Activated CD8-positive, alpha-beta memory T cell treated with anti-CD3 and anti-CD28 coated beads, Interleukin-2, amount 10 ng/mL, durations not matched to agents 7 days and 5 days (primary cell): ENCODE measurements around the gene PAX5. TPM values are rescaled to one million over a fixed set of nuclear protein-coding genes. Genes with fewer than 3 reads are reported as not detected.

Experiments used
- ATAC-seq: fragments of 150-1000 bp; cut with Tn5 transposase; one replicate; pipeline ENCODE4 v1.10.0; 2021; ENCODE audit warnings: moderate library complexity
- CTCF ChIA-PET: fragments of 350-600 bp; sonication (Branson Sonifier 250); formaldehyde crosslinking; loops from one replicate; lab custom pipeline; 2021; ENCODE audit warnings: antibody characterized with exemption; lab: Charles Lee
- DNase-seq: peaks from one replicate; pipeline ENCODE4 v3.0.0-alpha.2; 2020
- H3K27ac Mint-ChIP-seq: one replicate; pipeline ENCODE4 v1.8.0; 2021; ENCODE audit warnings: mild to moderate bottlenecking, mixed read lengths
- H3K27me3 Mint-ChIP-seq: one replicate; pipeline ENCODE4 v1.8.0; 2021; ENCODE audit warnings: mixed read lengths
- H3K36me3 Mint-ChIP-seq: one replicate; pipeline ENCODE4 v1.8.0; 2021; ENCODE audit warnings: mild to moderate bottlenecking, mixed read lengths
- H3K4me1 Mint-ChIP-seq: one replicate; pipeline ENCODE4 v1.8.0; 2021; ENCODE audit warnings: mixed read lengths
- H3K4me3 Mint-ChIP-seq: one replicate; pipeline ENCODE4 v1.8.0; 2021; ENCODE audit warnings: mild to moderate bottlenecking, moderate library complexity, mixed read lengths
- H3K9me3 Mint-ChIP-seq: one replicate; pipeline ENCODE4 v1.8.0; 2022; ENCODE audit warnings: low read depth, mixed read lengths
- total RNA-seq, 2 experiments: library from RNA; stranded (reverse); gene quantifications; one replicate each; pipeline ENCODE4 v1.2.3, GENCODE V29; 2021

PAX5 gene
- total RNA-seq, 2 experiments from 2014 or later, result 0.14 to 0.20 TPM

DNA sequence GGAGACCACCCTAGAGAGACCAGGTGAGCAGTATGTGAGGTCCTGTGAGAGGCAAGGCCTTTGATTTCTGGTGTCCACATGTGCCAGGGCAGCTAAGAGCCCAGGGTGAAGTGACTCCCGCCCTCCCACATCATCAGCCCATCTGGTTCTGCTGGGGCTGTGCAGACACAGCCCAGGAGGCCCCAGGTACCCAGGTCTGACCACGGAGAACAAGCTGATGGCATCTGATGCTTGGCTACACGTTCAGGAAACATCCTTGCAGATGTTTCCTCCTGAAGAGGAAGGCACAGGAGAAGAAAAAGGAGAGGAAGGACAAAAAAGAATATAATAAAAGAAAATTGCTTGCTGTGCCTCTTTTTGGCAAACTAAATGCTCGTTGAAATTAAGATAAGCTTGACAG lies 225.8 kb downstream of the PAX5 start:
- no peaks in the 10 kb centered on the region for H3K4me1 Mint-ChIP-seq
- no peak overlapping the region for H3K27ac Mint-ChIP-seq
- no peaks in the 10 kb centered on the region for H3K9me3 Mint-ChIP-seq
- H3K36me3 Mint-ChIP-seq, result no peaks in the 10 kb centered on the region
- peaks cover 29% of the 10 kb centered on the region for H3K27me3 Mint-ChIP-seq
- DNase-seq, result no peak
- CTCF ChIA-PET, result no interaction called here
- no peak for ATAC-seq
- no peak overlapping the region for H3K4me3 Mint-ChIP-seq

DNA sequence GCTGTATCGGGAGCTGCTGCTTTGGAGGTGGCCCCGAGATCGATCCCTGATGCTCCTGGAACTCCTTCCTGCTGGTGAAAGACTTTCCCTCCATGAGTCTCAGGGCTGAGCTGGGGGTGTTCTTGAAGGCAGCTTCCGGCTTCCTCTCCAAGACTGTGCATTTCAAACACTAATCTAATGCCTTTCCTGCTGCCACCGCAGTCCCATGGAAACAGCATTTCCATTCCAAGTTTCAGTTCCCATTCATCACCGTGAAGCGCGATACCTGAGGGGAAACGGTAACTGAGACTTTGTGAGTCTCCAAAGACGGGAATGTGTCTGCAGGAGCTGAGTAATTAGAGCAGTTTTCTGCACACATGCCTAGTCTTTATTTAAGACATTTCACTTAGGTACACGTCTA lies 230.1 kb downstream of the PAX5 start:
- H3K36me3 Mint-ChIP-seq, result no peaks in the 10 kb centered on the region
- DNase-seq (no peak), ATAC-seq (no peak)
- no peaks in the 10 kb centered on the region for H3K9me3 Mint-ChIP-seq
- H3K27ac Mint-ChIP-seq, result no peak overlapping the region
- no peaks in the 10 kb centered on the region for H3K4me1 Mint-ChIP-seq
- no peak overlapping the region for H3K4me3 Mint-ChIP-seq
- CTCF ChIA-PET, result interaction anchor here (1.0 kb wide), 2 partner anchors 10 to 30 kb away, joined by 3 read pairs; no protein-coding TSS in a partner anchor
- H3K27me3 Mint-ChIP-seq, result peaks cover 18% of the 10 kb centered on the region

DNA sequence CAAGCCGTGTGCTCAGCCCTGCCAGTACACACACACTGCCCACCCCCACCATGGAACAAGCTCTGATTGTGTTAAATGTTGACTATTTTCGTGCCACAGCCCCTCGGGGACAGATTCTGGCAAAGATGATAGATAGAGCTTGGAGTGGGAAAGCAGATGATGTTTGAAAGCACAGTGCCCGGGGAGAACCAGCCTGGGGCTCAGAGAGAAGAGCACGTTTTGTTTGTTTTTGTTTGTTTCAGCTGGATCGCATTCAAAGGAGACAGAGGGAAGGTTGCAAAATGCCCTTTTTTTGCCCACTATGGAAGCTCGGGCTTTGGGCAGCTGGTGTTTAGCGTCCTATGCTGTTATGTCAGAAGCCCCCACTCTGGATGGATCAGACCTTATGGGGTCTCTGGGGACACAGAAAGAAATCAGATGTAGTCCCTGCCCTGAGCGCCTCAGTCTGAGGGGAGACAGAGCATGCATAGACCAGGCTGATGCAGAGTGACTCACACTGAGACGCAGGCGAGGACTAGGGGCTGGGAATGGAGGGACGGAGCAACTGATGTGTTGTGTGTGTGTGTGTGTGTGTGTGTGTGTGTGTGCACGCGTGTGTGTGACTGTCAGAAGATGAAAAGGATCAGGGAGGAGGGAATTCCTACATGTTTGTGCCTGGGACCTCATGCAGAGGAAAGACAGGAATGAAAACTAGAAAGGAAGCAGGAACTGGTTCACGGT lies 231.7 kb downstream of the PAX5 start:
- H3K4me1 Mint-ChIP-seq, result no peaks in the 10 kb centered on the region
- DNase-seq (no peak), ATAC-seq (no peak)
- no peaks in the 10 kb centered on the region for H3K36me3 Mint-ChIP-seq
- CTCF ChIA-PET, result no interaction called here
- H3K27ac Mint-ChIP-seq, result no peak overlapping the region
- peaks cover 18% of the 10 kb centered on the region for H3K27me3 Mint-ChIP-seq
- H3K9me3 Mint-ChIP-seq, result no peaks in the 10 kb centered on the region
- H3K4me3 Mint-ChIP-seq, result no peak overlapping the region

DNA sequence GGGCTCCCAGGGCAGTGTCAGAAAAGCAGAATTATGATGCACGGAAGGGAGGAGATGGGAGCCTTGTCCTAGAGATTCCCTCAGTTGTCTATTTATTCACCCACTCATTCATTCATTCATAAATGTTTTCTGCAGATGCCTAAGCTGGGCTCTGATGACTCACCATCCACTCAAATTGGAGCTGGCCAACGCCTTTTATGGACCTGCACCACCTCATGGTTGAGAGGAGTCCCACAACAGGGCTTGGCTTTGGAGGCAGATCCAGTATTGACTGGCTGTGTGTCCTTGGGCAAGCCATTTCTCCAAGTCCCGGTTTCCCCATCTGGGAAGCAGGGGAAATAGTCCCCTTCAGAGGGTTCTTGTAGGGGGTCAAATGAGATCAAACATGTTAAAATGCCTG lies 233.6 kb downstream of the PAX5 start:
- Mint-ChIP-seq H3K9me3 (no peaks in the 10 kb centered on the region), H3K27me3 (peaks cover 17% of the 10 kb centered on the region)
- CTCF ChIA-PET, result no interaction called here

DNA sequence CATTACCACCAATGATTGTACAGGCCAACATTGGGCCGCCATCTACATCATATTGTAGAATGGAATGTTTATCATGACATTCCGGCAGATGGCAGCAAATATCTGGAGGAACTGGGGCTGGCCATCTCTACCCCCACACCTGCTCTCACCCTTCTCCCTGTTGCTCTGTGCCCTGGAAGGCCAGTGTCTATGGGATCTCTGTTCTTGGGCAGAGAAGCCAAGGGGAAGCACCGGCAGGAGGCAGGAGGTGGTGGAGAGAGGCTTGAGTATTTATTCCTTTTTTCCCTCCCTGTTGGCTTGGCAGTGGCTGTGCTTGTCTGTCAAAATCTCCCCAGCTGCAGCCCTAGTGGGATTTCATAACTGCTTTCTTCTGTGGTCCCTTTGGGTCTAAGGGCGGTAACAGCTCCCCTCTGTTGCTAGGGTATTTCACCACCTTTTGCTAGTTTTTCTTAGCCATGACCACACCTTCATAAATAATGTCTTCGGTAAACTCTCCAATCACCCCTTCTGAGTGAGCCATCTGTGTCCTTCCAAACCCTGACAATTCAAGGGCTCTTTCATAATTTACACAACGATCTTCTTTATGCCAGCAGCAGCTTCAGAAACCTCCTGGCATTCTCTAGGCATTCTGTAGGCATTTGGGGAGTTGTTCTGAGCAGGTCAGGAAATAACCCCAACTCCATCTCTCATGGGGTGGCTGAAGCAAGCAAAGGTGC lies 235.6 kb downstream of the PAX5 start:
- no peaks in the 10 kb centered on the region for H3K36me3 Mint-ChIP-seq
- H3K9me3 Mint-ChIP-seq, result no peaks in the 10 kb centered on the region
- CTCF ChIA-PET, result no interaction called here
- no peak overlapping the region for H3K4me3 Mint-ChIP-seq
- no peak for ATAC-seq
- no peak overlapping the region for H3K27ac Mint-ChIP-seq
- DNase-seq, result no peak
- H3K4me1 Mint-ChIP-seq, result no peaks in the 10 kb centered on the region
- peaks cover 13% of the 10 kb centered on the region for H3K27me3 Mint-ChIP-seq

More for the DNA sequence above, 233.6 kb downstream of the PAX5 start:
- H3K4me3 Mint-ChIP-seq, result no peak overlapping the region
- no peak for ATAC-seq
- H3K36me3 Mint-ChIP-seq, result no peaks in the 10 kb centered on the region
- DNase-seq, result no peak
- H3K4me1 Mint-ChIP-seq, result no peaks in the 10 kb centered on the region
- no peak overlapping the region for H3K27ac Mint-ChIP-seq

DNA sequence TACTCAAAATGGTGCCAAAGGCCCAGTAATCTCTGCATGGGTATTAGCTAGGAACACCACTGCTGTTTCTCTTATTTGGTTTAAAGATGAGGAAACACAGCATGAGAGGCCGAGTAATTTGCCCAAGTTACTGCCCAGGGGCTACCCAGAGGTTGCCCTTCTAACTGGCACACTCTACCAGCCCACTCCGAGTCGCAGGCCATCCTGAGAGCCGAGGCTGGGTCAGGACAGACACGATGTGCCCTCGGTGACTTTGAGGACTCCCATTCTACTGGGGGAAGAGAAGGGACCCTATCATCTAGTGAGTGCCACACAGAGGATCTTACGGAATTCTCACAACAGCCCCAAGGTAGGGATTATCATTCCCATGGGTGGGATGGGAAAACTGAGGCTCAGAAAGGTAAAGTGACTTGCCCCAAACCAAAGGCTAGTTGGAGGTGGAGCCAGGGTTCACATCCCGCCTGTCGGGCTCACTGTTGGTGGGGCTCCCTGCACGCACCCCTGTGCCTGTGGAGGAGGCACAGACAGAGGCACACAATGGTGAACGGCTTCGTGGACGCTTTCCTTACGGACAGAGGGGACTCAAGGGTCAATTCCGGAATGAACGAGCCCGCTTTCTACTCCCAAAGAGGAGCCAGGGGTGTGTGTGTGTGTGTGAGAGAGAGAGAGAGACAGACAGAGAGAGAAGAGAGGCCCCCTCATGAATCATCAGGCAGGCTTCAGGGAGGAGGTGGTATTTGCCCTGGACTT lies 236.4 kb downstream of the PAX5 start:
- Mint-ChIP-seq H3K9me3 (peaks cover 4% of the 10 kb centered on the region), H3K36me3 (no peaks in the 10 kb centered on the region), H3K4me1 (no peaks in the 10 kb centered on the region), H3K27ac (no peak overlapping the region), H3K27me3 (peaks cover 6% of the 10 kb centered on the region), H3K4me3 (no peak overlapping the region)
- ATAC-seq (no peak), DNase-seq (no peak)
- CTCF ChIA-PET, result no interaction called here

DNA sequence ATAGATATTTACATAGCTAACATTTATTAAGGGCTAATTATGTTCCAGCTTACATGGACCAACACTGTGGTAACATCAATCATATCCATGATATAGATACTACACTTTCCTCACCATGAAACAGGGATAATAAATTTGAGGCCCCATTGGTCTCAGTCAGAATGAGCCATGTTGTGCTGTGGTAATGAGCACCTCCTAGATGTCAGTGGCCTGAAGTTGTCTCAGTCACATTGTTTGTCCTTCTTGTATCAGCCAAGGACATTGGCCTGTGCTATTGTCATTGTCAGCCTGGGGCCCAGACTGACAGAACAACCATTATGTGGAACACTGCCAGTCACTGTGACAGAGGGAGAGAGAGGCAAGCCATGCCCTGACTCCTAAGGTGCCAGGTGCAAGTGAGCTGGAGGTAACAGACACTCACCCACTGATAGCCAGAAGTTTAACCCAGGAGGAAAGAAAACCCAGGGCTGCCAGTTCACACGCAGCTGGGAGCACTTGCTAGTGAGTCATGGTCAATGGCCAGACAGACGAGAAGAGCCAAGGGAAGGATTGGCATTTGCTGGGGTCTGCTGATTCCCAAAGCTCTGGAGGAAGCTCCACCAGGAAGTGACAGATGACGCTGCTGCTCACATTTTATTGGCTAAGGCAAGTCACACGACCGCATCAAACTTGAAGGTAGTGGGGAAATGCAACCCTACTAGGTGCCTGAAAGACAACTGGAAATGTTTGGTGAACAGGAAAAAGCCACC lies 237.2 kb downstream of the PAX5 start:
- CTCF ChIA-PET, result no interaction called here

DNA sequence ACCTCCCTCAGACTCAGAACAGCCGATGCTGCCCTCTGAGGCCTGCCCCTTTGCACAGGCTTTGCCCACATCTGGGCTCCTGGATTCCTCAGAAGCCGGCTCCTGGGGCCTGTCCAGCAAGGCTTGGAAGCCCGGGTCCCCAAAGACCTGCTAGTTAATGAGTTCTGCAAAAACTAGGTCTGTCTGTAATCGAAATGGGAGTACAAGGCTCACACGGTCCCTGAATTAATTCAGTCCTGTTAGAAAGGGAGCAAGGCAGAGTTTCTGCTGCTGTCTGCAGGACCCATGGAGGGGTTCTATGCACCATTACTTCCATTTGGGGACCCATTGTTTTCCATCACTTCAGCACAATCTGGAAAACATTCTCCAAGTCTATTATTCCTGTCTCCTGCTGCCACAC lies 239.6 kb downstream of the PAX5 start:
- Mint-ChIP-seq H3K36me3 (no peaks in the 10 kb centered on the region), H3K4me1 (no peaks in the 10 kb centered on the region), H3K9me3 (peaks cover 4% of the 10 kb centered on the region), H3K27ac (no peak overlapping the region), H3K4me3 (no peak overlapping the region), H3K27me3 (no peaks in the 10 kb centered on the region)
- ATAC-seq (no peak), DNase-seq (no peak)
- CTCF ChIA-PET, result no interaction called here

More for the DNA sequence above, 237.2 kb downstream of the PAX5 start:
- DNase-seq (no peak), ATAC-seq (no peak)
- H3K27me3 Mint-ChIP-seq, result no peaks in the 10 kb centered on the region
- H3K4me3 Mint-ChIP-seq, result no peak overlapping the region
- H3K4me1 Mint-ChIP-seq, result no peaks in the 10 kb centered on the region
- H3K9me3 Mint-ChIP-seq, result peaks cover 4% of the 10 kb centered on the region
- no peak overlapping the region for H3K27ac Mint-ChIP-seq
- H3K36me3 Mint-ChIP-seq, result no peaks in the 10 kb centered on the region

DNA sequence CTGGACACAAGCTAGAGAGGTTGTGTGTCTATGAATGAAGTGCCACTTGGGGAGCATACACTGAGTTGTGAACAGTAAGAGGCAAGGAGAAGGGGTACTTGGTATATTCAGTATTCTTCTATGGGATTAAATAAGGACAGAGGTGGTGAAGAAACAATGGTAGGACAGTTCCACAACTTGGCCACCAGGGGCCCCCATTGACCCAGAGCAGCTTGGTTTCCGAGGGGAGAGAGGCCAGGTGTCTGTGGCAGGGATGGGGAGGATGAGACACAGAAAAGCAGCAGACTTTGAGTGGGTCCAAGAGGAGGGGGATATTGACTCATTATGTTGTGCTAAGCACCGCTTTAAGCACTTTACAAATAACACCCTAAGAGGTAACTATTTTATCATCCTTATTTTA lies 240.8 kb downstream of the PAX5 start:
- CTCF ChIA-PET, result interaction anchor here (0.9 kb wide), 1 partner anchor 11 kb away, joined by 3 read pairs; no protein-coding TSS in a partner anchor
- Mint-ChIP-seq H3K4me3 (no peak overlapping the region), H3K9me3 (peaks cover 4% of the 10 kb centered on the region), H3K27ac (no peak overlapping the region), H3K36me3 (no peaks in the 10 kb centered on the region), H3K4me1 (no peaks in the 10 kb centered on the region), H3K27me3 (no peaks in the 10 kb centered on the region)
- no peak for ATAC-seq
- DNase-seq, result no peak

DNA sequence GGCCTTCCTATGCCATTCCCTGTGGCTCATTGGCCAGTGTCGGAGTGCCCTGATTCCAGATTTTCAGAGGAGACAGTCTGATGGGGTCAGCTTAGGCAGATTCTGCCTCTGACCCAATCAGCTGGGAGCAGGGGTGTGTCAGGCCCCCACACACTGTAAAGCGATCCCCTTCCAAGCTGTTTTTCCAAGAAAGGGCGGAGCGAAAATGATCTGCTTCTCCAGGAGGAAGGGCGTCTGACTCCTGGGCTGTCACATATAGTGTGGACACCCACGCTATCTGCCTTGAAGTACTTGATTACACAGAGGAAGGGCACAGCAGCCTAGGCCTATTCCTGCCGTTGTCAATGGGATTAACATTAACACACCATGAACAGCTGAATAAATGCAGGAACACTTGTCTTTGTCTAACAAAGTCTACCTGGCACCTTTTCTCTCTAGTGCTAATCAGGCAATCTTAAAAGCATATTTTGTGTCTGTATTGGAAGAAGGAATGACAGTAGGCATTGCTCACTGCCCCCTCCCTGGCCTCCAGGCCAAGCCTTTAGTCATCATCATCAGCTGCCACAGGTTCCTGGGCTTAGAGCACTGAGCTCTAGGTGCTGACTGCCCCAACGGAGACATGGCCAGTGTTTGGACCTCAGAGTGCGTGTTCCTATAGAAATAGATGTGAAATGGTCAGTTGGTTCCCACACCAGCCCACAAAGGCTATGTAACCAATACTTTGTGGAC lies 242.7 kb downstream of the PAX5 start:
- Mint-ChIP-seq H3K27me3 (no peaks in the 10 kb centered on the region), H3K36me3 (no peaks in the 10 kb centered on the region), H3K4me3 (no peak overlapping the region), H3K27ac (no peak overlapping the region), H3K4me1 (no peaks in the 10 kb centered on the region), H3K9me3 (peaks cover 4% of the 10 kb centered on the region)
- no peak for ATAC-seq
- no peak for DNase-seq
- CTCF ChIA-PET, result no interaction called here

DNA sequence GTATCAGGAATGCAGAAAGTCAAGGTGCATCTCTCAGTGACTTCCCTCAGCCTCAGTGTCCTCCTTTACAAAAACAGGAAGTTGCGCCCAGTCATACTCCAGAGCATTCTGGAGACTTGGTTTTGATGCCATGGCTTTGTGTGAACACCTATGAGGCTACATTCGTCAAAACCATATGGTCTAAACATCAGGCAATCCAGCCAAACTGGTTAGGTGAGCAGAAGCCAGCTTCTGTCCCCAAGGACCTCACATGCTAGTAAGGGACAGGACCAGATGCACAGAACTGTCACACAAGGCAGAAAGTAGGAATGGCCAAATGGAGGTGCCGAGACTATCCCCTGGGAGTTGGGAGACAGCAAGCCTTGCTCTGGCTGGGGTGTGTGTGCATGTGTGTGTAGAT lies 244.2 kb downstream of the PAX5 start:
- peaks cover 4% of the 10 kb centered on the region for H3K9me3 Mint-ChIP-seq
- no peak overlapping the region for H3K27ac Mint-ChIP-seq
- no peak overlapping the region for H3K4me3 Mint-ChIP-seq
- H3K36me3 Mint-ChIP-seq, result no peaks in the 10 kb centered on the region
- DNase-seq, result no peak
- CTCF ChIA-PET, result no interaction called here
- no peaks in the 10 kb centered on the region for H3K4me1 Mint-ChIP-seq
- ATAC-seq, result no peak
- peaks cover 4% of the 10 kb centered on the region for H3K27me3 Mint-ChIP-seq

DNA sequence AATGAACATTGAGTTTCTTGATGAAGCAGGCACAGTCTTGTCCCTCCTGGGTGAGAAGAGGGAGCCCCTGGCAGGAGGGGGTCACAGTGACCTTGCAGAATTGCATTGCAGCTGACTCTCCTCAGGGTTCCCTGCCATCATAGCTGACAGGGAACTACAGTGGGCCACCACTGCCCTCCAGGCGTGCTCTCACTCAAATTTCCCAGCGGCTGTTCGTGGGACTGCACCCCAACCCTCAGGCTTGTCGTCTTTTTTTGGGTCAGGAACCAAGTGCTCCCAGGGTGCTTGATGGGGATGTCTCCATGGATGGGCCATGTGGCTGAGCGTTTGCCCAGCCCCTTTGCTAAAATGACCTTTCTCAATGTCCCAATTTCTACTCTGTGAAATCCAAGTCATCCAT lies 245.5 kb downstream of the PAX5 start:
- H3K4me1 Mint-ChIP-seq, result no peaks in the 10 kb centered on the region
- H3K9me3 Mint-ChIP-seq, result peaks cover 4% of the 10 kb centered on the region
- no peak for DNase-seq
- no peak for ATAC-seq
- no peak overlapping the region for H3K4me3 Mint-ChIP-seq
- H3K36me3 Mint-ChIP-seq, result no peaks in the 10 kb centered on the region
- H3K27ac Mint-ChIP-seq, result no peak overlapping the region
- CTCF ChIA-PET, result no interaction called here
- peaks cover 9% of the 10 kb centered on the region for H3K27me3 Mint-ChIP-seq

DNA sequence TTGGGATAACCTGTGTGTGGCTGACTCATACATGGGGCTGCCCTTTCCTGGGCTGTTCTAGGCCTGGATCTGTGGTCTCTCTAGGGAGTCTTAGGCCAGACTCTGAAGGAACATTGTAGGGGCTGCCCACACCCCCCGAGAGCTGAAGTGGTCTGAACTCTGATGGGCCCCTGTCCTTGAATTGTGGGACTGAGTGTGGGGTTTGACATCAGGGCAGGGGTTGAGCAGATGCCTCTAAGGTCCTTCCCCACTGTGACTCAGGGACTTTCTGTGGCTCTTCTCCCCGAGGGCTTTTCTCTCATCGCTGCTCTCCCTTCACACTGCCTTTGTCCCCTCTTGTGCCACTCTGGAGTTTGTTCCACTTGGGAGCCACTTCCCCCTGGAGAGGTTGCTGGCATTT lies 246.4 kb downstream of the PAX5 start:
- ATAC-seq, result no peak
- H3K36me3 Mint-ChIP-seq, result no peaks in the 10 kb centered on the region

More for the DNA sequence above, 246.4 kb downstream of the PAX5 start:
- H3K27ac Mint-ChIP-seq, result no peak overlapping the region
- H3K9me3 Mint-ChIP-seq, result no peaks in the 10 kb centered on the region
- H3K4me3 Mint-ChIP-seq, result no peak overlapping the region
- no peak for DNase-seq
- H3K4me1 Mint-ChIP-seq, result no peaks in the 10 kb centered on the region
- H3K27me3 Mint-ChIP-seq, result peaks cover 13% of the 10 kb centered on the region
- CTCF ChIA-PET, result no interaction called here
